Keratinocyte (primary cell): ENCODE measurements around the gene ZNF407. TPM values are rescaled to one million over a fixed set of nuclear protein-coding genes. Genes with fewer than 3 reads are reported as not detected.

Experiments
- DNase-seq: peaks from one replicate; pipeline ENCODE4 v3.0.0-alpha.2; 2011; ENCODE audit warnings: low read depth, missing footprints, low spot score
- FAIRE-seq: peaks from 2 replicates; lab custom pipeline; 2011; peaks lifted over from hg19 to GRCh38; lab: Jason Lieb, UNC
- H2AFZ ChIP-seq: 2 replicates; pipeline ENCODE4 v1.6.0; 2012; ENCODE audit warnings: low read length, control low read depth, inconsistent platforms; ENCODE audit not compliant: control insufficient read depth
- H3K27ac ChIP-seq: 2 replicates; pipeline ENCODE4 v1.5.1; 2011; ENCODE audit warnings: low read length; ENCODE audit not compliant: control insufficient read depth, insufficient read depth
- H3K27me3 ChIP-seq: 3 replicates; pipeline ENCODE4 v1.6.0; 2011; ENCODE audit warnings: low read length; ENCODE audit not compliant: control insufficient read depth, insufficient read depth; ENCODE audit errors: extremely low read depth
- H3K36me3 ChIP-seq, 2 experiments: 2 replicates in 1 of 2; 3 replicates in 1 of 2; pipeline ENCODE4 v1.5.1; 2011; ENCODE audit warnings: low read length in 2 of 2, mild to moderate bottlenecking in 1 of 2; ENCODE audit not compliant: control insufficient read depth in 2 of 2, insufficient read depth in 2 of 2; ENCODE audit errors: extremely low read depth in 1 of 2
- H3K4me1 ChIP-seq: 3 replicates; pipeline ENCODE4 v1.5.1; 2011; ENCODE audit warnings: low read length; ENCODE audit not compliant: control insufficient read depth, insufficient read depth; ENCODE audit errors: extremely low read depth
- H3K4me2 ChIP-seq: 3 replicates; pipeline ENCODE4 v1.6.0; 2011; ENCODE audit warnings: low read depth, low read length; ENCODE audit not compliant: control insufficient read depth, insufficient read depth; ENCODE audit errors: extremely low read depth
- H3K4me3 ChIP-seq, 3 experiments: fragments of 200-600 bp in 1 of 3; sonication (generic) in 1 of 3; 2 replicates in 2 of 3; 3 replicates in 1 of 3; pipeline ENCODE4 v1.5.1; 2011 to 2016; ENCODE audit warnings: low read length in 3 of 3, mild to moderate bottlenecking in 3 of 3, control low read depth in 2 of 3, inconsistent platforms in 1 of 3, low read depth in 1 of 3, mixed read lengths in 1 of 3, mixed run types in 1 of 3, moderate library complexity in 1 of 3; ENCODE audit not compliant: control insufficient read depth in 2 of 3, insufficient read depth in 2 of 3; ENCODE audit errors: extremely low read depth in 1 of 3
- H3K79me2 ChIP-seq: 2 replicates; pipeline ENCODE4 v1.6.0; 2012; ENCODE audit warnings: low read length; ENCODE audit not compliant: control insufficient read depth, insufficient read depth
- H3K9ac ChIP-seq: 3 replicates; pipeline ENCODE4 v1.6.0; 2011; ENCODE audit warnings: low read length; ENCODE audit not compliant: control insufficient read depth, insufficient read depth; ENCODE audit errors: extremely low read depth
- H3K9me1 ChIP-seq: 3 replicates; pipeline ENCODE4 v1.6.0; 2011; ENCODE audit warnings: low read length; ENCODE audit not compliant: control insufficient read depth, insufficient read depth; ENCODE audit errors: extremely low read depth
- H3K9me3 ChIP-seq: 2 replicates; pipeline ENCODE4 v1.5.1; 2012; ENCODE audit warnings: low read depth, low read length; ENCODE audit not compliant: control insufficient read depth
- H4K20me1 ChIP-seq: 3 replicates; pipeline ENCODE4 v1.6.0; 2011; ENCODE audit warnings: low read length; ENCODE audit not compliant: control insufficient read depth, insufficient read depth; ENCODE audit errors: extremely low read depth
- EZH2 ChIP-seq: IDR thresholded peaks from one replicate; pipeline ENCODE4 v1.6.1; 2012; ENCODE audit warnings: inconsistent platforms, mild to moderate bottlenecking, low read length, moderate library complexity
- dilution Hi-C: fragments of 300-500 bp; cut with MboI; formaldehyde crosslinking; loops from one replicate; pipeline ENCODE4 v1.7.0; 2020; ENCODE audit warnings: low sequenced_read_pairs; ENCODE audit not compliant: extremely low pct_ligation_motif_present
- polyA plus RNA-seq, 5 experiments: library from polyadenylated mRNA; depleted of rRNA in 3 of 5; stranded (reverse) in 3 of 5; stranded (forward) in 1 of 5; unstranded in 1 of 5; fragments of >200 nt; gene quantifications; 1 replicate in 1 of 5; 2 replicates in 3 of 5; 3 replicates in 1 of 5; pipeline versions ENCODE4 v1.2.1 to v1.2.3, GENCODE V29; 2011 to 2012; ENCODE audit warnings: missing spikeins in 2 of 5, low read depth in 1 of 5, low replicate concordance in 1 of 5
- TF ChIP-seq, protein P1 (sequence below), 3 experiments: IDR thresholded peaks in 1 of 3; conservative IDR thresholded peaks in 1 of 3; optimal IDR thresholded peaks in 1 of 3; 2 replicates in 2 of 3; 3 replicates in 1 of 3; pipeline versions ENCODE3 to v1.5.1; 2011; ENCODE audit warnings: low read length in 3 of 3, mild to moderate bottlenecking in 3 of 3, moderate library complexity in 2 of 3, control low read depth in 1 of 3, inconsistent platforms in 1 of 3; ENCODE audit not compliant: insufficient read depth in 2 of 3; ENCODE audit errors: extremely low read depth in 1 of 3

ZNF407 gene
- polyA plus RNA-seq, 1 donor (not counting 4 experiments of a cell fraction or from before 2014, with no cell fraction given), result 3.8 TPM

DNA sequence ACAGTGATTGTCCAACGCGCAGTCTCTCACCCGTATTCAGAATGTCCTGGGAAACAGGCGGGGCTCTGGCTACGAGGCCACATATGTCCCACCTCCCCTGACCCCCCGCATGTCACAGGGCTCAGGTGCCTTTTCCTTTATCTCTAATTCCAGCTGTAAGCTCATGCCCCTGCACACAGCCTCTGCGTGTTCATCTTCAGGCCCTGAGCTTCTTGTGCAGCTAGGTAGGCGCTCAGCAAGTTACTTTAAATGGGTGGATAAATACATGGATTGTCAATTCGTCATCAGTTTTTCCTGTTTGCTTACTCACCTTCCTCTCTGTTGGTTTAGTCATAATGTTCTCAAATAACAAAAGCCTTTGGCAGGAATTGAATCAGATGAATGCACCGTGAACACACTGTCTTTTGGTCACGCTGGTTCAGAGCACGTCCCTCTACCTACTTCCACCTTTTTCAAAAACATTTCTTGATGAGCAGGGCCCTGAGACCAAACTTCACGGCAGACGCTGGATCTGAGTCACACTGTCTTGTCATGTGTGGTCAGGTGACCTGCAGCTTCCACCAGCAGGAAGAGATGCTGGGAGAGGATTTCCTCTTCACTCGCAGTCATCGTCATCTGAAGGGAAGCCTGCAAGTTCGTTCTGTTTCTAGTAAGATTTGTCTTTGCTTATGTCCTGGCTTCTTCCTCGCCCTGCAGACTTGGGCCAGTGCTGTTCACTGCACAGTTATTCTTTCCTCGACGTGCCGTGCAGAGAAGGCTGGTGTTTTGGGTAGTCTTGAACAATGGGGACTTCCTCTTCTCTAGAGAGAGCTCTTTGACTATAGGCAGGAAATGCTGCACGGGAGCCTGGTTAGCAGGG is 473.2 kb downstream of the ZNF407 start:
- FAIRE-seq (peak; percentile 97), DNase-seq (peak; percentile 72)
- no peaks in the 10 kb centered on the region for H3K27me3 ChIP-seq
- H3K9me1 ChIP-seq, result no peaks in the 10 kb centered on the region
- H3K79me2 ChIP-seq, result no peaks in the 10 kb centered on the region
- no peaks in the 10 kb centered on the region for H3K36me3 ChIP-seq
- H3K4me2 ChIP-seq, result peak overlapping the region; percentile 20
- H3K9me3 ChIP-seq, result no peaks in the 10 kb centered on the region
- peak overlapping the region; percentile 23 for H3K27ac ChIP-seq
- peak overlapping the region; percentile 18 for H2AFZ ChIP-seq
- no peak for TF ChIP-seq EZH2
- TF ChIP-seq, protein P1, sequence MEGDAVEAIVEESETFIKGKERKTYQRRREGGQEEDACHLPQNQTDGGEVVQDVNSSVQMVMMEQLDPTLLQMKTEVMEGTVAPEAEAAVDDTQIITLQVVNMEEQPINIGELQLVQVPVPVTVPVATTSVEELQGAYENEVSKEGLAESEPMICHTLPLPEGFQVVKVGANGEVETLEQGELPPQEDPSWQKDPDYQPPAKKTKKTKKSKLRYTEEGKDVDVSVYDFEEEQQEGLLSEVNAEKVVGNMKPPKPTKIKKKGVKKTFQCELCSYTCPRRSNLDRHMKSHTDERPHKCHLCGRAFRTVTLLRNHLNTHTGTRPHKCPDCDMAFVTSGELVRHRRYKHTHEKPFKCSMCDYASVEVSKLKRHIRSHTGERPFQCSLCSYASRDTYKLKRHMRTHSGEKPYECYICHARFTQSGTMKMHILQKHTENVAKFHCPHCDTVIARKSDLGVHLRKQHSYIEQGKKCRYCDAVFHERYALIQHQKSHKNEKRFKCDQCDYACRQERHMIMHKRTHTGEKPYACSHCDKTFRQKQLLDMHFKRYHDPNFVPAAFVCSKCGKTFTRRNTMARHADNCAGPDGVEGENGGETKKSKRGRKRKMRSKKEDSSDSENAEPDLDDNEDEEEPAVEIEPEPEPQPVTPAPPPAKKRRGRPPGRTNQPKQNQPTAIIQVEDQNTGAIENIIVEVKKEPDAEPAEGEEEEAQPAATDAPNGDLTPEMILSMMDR (optimal IDR thresholded peaks at IDR 0.05 in 1 of 3, IDR thresholded peaks at IDR 0.05 in 1 of 3, conservative IDR thresholded peaks at IDR 0.05 in 1 of 3; ENCODE audit: extremely low read depth in 1 of 3, insufficient read depth in 2 of 3, low read length in 3 of 3), result no peak
- H3K9ac ChIP-seq, result no peak overlapping the region
- H3K4me3 ChIP-seq, result peak overlapping the region in 1 of 3 experiments; percentile 23
- no peaks in the 10 kb centered on the region for H4K20me1 ChIP-seq
- peaks cover 23% of the 10 kb centered on the region for H3K4me1 ChIP-seq
- dilution Hi-C loops, result no loop called here

DNA sequence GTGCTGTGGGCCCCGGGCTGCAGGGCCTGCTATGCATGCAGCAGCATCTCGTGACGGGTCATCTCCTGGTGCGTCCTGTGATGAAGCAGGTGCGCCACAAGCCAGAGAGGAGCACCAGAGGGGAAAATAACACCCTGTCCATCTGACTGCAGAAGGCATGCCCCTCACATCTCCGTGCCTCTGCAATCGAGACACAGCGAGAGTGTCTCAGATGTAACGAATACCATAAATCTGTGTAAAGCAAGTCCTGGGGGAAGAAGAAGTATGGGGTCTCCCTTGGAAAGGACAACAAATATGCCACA is 473.8 kb downstream of the ZNF407 start:
- no peak for FAIRE-seq
- TF ChIP-seq EZH2, result no peak
- TF ChIP-seq, protein P1 (optimal IDR thresholded peaks at IDR 0.05 in 1 of 3, IDR thresholded peaks at IDR 0.05 in 1 of 3, conservative IDR thresholded peaks at IDR 0.05 in 1 of 3; ENCODE audit: extremely low read depth in 1 of 3, insufficient read depth in 2 of 3, low read length in 3 of 3), result no peak
- H3K9me3 ChIP-seq, result no peaks in the 10 kb centered on the region
- H3K4me3 ChIP-seq, result peak overlapping the region in 1 of 3 experiments; percentile 23
- peaks cover 23% of the 10 kb centered on the region for H3K4me1 ChIP-seq
- no peaks in the 10 kb centered on the region for H3K27me3 ChIP-seq
- H3K79me2 ChIP-seq, result no peaks in the 10 kb centered on the region
- no peak for DNase-seq
- no peak overlapping the region for H2AFZ ChIP-seq
- H4K20me1 ChIP-seq, result no peaks in the 10 kb centered on the region
- no peak overlapping the region for H3K9ac ChIP-seq
- dilution Hi-C loops, result no loop called here
- peak overlapping the region; percentile 9 for H3K4me2 ChIP-seq
- H3K36me3 ChIP-seq, result no peaks in the 10 kb centered on the region
- H3K9me1 ChIP-seq, result no peaks in the 10 kb centered on the region
- peak overlapping the region; percentile 23 for H3K27ac ChIP-seq
